Measurements from ENCODE around the gene ITGB3.

- TF ChIP-seq POLR2A (IDR thresholded peaks at IDR 0.05) (no peak), POLR2AphosphoS5 (IDR thresholded peaks at IDR 0.05) (no peak), EP300 (IDR thresholded peaks at IDR 0.05) (no peak)
- TF ChIP-seq, protein P1, sequence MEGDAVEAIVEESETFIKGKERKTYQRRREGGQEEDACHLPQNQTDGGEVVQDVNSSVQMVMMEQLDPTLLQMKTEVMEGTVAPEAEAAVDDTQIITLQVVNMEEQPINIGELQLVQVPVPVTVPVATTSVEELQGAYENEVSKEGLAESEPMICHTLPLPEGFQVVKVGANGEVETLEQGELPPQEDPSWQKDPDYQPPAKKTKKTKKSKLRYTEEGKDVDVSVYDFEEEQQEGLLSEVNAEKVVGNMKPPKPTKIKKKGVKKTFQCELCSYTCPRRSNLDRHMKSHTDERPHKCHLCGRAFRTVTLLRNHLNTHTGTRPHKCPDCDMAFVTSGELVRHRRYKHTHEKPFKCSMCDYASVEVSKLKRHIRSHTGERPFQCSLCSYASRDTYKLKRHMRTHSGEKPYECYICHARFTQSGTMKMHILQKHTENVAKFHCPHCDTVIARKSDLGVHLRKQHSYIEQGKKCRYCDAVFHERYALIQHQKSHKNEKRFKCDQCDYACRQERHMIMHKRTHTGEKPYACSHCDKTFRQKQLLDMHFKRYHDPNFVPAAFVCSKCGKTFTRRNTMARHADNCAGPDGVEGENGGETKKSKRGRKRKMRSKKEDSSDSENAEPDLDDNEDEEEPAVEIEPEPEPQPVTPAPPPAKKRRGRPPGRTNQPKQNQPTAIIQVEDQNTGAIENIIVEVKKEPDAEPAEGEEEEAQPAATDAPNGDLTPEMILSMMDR (IDR thresholded peaks at IDR 0.05), result no peak
Measured at GRCh38 chr17:47231866-47232265, 21.8 kb upstream of the ITGB3 start.

All from sigmoid colon (tissue), 4 donors.